NB4 (cell line): ENCODE results near the gene KLC1.

Source experiments
- DNase-seq: peaks from one replicate; pipeline ENCODE4 v3.0.0; 2010; ENCODE audit warnings: low read depth
- H3K4me3 ChIP-seq: one replicate; pipeline ENCODE4 v1.5.1; 2011; ENCODE audit warnings: mild to moderate bottlenecking, low read depth, low read length, moderate library complexity
- CTCF ChIP-seq: IDR thresholded peaks from one replicate; pipeline ENCODE4 v1.5.1; 2012; ENCODE audit warnings: low read depth, low read length
- MAX ChIP-seq: IDR thresholded peaks from 2 replicates; pipeline ENCODE4 v1.6.1; 2011; ENCODE audit warnings: low read depth, low read length
- MYC ChIP-seq: IDR thresholded peaks from 2 replicates; pipeline ENCODE4 v1.6.1; 2011; ENCODE audit warnings: low read depth, low read length
- POLR2A ChIP-seq: IDR thresholded peaks from 2 replicates; pipeline ENCODE4 v1.6.1; 2011; ENCODE audit warnings: mild to moderate bottlenecking; ENCODE audit not compliant: insufficient read length; ENCODE audit errors: extremely low read depth

Gene KLC1

GRCh38 chr14:103594265-103594664, 34.7 kb upstream of the KLC1 start:
- H3K4me3 ChIP-seq, result no peak overlapping the region
- DNase-seq, result no peak
- TF ChIP-seq MYC (no peak), POLR2A (no peak), CTCF (no peak), MAX (no peak)

GRCh38 chr14:103597623-103598377, 31.2 kb upstream of the KLC1 start:
- peak; percentile 38 for DNase-seq
- no peak overlapping the region for H3K4me3 ChIP-seq
- TF ChIP-seq CTCF, result no peak
- TF ChIP-seq MYC, result no peak
- no peak for TF ChIP-seq MAX
- no peak for TF ChIP-seq POLR2A

GRCh38 chr14:103600503-103600902, 28.5 kb upstream of the KLC1 start:
- no peak overlapping the region for H3K4me3 ChIP-seq
- DNase-seq, result no peak
- TF ChIP-seq POLR2A (no peak), MAX (no peak), CTCF (no peak), MYC (no peak)

- H3K4me3 ChIP-seq, result no peak overlapping the region
- DNase-seq, result no peak
- no peak for TF ChIP-seq MAX
- no peak for TF ChIP-seq POLR2A
- no peak for TF ChIP-seq MYC
- no peak for TF ChIP-seq CTCF
Measured at GRCh38 chr14:103604620-103605019, 24.4 kb upstream of the KLC1 start.

- no peak overlapping the region for H3K4me3 ChIP-seq
- peak; percentile 98 for TF ChIP-seq MYC
- peak; percentile 20 for TF ChIP-seq CTCF
- no peak for TF ChIP-seq POLR2A
- peak; percentile 100 for TF ChIP-seq MAX
- peak; percentile 97 for DNase-seq
Measured at GRCh38 chr14:103606963-103607668, 21.9 kb upstream of the KLC1 start.
